SK-N-MC (cell line): ENCODE results near the gene HOXA9.

Experiments used
- DNase-seq: peaks from one replicate; pipeline ENCODE4 v3.0.0-alpha.2; 2011; ENCODE audit warnings: low read depth, low spot score
- H3K27ac ChIP-seq: fragments of 200-600 bp; sonication (generic); 2 replicates; pipeline ENCODE4 v1.5.1; 2016; ENCODE audit warnings: mixed run types
- H3K36me3 ChIP-seq: fragments of 200-600 bp; sonication (generic); 2 replicates; pipeline ENCODE4 v1.6.1; 2017; ENCODE audit warnings: antibody characterized with exemption, low read length, mixed read lengths; ENCODE audit not compliant: insufficient read depth
- H3K4me3 ChIP-seq: fragments of 200-600 bp; sonication (generic); 2 replicates; pipeline ENCODE4 v1.5.1; 2016
- H3K9ac ChIP-seq: fragments of 200-600 bp; sonication (generic); 2 replicates; pipeline ENCODE4 v1.8.0; 2017; ENCODE audit warnings: mixed run types, mixed read lengths; ENCODE audit not compliant: insufficient read length
- H3K9me3 ChIP-seq: fragments of 200-600 bp; sonication (generic); 2 replicates; pipeline ENCODE4 v1.6.1; 2017; ENCODE audit warnings: low read depth, mild to moderate bottlenecking, antibody characterized with exemption, low read length, moderate library complexity, mixed read lengths
- EZH2 ChIP-seq: fragments of 200-600 bp; sonication (generic); IDR thresholded peaks from one replicate; pipeline ENCODE4 v1.6.1; 2017; ENCODE audit warnings: antibody characterized with exemption
- FOXP2 ChIP-seq: optimal IDR thresholded peaks from 2 replicates; pipeline ENCODE3; 2011; ENCODE audit warnings: mild to moderate bottlenecking, moderate library complexity; ENCODE audit not compliant: insufficient read depth; ENCODE audit errors: extremely low read length, control extremely low read depth
- POLR2AphosphoS5 ChIP-seq: IDR thresholded peaks from 2 replicates; pipeline ENCODE4 v1.6.1; 2012; ENCODE audit warnings: mild to moderate bottlenecking, low read depth, low read length, borderline replicate concordance

Gene HOXA9

DNA sequence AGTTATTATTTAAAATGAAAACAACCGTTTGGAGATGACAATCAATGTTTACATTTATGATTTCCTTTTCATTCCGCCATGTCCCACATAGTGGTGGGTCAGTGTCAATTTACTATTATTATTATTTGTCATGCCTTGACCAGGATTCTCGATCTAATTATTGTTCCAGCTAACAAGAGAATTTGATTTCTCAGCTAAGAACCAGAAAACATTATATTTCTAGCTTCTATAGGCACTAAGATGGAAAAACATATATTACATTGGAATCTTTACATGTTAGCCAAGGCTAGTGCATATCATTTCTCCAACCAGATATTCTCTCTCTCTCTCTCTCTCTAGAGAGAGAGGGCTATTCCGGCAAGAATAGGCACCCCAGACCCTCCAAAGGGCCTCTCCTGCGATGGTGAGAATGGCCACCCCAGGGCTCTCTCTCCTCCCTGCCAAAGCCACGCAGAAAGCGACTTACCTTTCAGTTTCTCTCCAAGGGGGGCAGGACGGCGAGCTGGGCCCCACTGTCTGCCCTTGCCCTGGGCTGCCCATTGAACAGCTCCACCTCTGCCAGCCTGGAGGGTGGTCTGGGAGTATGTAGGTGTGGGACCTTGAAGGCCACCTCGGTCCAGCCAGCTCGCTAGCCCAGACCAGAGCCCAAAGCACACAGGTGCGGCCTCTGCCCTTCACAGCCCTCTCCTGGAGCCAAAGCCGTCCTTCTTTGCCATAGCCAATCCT lies 15.3 kb downstream of the HOXA9 start:
- Histone ChIP-seq H3K27ac (no peak overlapping the region), H3K4me3 (no peak overlapping the region), H3K9ac (no peak overlapping the region)

DNA sequence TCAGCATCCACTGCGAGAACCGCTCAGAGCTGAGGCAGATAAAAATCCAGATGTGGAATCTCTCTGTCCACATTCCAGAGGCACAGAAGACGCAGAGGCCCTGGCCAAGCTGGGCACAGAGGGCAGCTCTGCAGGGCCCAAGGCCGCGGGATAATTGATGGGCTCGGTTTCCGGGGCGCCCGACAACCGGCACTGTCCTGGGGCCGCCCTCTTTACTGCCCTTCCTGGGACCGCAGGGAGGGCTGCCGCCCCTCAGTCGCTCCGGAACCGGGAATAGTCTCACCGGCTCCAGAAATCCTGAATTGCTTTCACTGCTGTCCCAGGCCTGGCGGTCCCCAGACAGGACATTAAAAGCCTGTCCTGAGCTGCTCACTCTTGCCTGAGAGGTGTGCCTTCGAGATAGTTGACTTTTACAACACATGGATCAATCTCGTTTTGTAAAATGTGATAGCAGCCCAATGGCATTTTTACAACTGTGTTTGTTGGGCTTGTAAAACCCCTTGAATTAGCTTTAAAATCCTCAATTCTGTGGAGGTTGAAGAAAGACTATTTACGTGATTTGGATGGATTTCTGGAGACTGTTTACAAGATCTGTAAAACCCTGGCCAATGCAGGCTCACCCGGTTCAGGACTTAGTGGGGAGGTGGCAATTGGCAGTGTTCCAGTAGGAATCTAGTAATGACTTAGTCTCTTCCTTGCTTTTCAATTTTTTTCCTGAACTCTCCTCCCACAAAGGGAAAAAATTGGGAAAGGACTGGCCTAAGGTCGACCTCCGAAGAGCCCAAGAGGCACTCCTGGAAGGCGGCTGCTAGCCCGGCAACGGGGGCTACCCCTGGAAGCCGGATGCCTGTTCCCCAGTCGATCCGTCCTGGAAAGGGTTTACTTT lies 16.3 kb downstream of the HOXA9 start:
- Histone ChIP-seq H3K4me3 (no peak overlapping the region), H3K9ac (no peak overlapping the region), H3K27ac (no peak overlapping the region), H3K9me3 (no peaks in the 10 kb centered on the region), H3K36me3 (no peaks in the 10 kb centered on the region)
- no peak for TF ChIP-seq EZH2
- no peak for TF ChIP-seq FOXP2
- TF ChIP-seq POLR2AphosphoS5 = no peak
- no peak for DNase-seq

More for the DNA sequence above, 15.3 kb downstream of the HOXA9 start:
- no peak for DNase-seq
- TF ChIP-seq FOXP2 (no peak), EZH2 (no peak), POLR2AphosphoS5 (no peak)
- no peaks in the 10 kb centered on the region for H3K36me3 ChIP-seq
- no peaks in the 10 kb centered on the region for H3K9me3 ChIP-seq

DNA sequence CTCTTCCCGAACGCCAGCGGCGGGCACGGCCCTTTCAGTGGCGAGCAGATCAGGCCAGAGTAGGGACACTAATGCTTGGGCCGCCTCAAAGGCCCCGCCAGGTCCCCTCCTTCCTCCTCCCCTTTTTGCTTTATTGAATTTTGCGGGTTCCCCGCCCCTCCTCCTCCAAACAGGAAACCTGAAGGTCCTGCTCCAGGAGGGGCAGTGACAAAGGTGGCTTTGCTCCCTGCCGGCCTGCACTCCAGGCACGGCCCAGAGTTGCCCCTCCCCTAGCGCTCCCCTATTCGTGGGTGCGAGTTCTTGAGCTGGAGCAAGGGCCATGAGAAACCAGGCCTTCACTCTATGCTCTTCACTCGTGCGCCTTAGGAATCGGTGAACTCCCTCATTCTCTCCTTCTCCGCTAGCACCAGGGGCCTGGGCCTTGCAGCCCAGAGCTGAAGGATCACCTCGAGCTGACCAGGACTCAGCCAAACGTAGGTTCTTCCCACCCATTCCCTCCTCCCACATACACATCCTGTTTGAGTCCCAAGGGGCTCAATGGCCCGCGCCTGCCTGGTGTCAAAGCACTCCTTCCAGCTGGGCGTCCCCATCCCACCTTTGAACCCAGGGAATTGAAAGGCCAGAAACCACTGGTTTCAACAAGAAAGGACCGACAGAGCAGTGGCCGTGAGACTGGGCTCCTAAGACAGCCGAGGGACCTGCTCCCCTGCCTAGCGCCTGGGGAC lies 17.1 kb downstream of the HOXA9 start:
- TF ChIP-seq POLR2AphosphoS5 (no peak), FOXP2 (no peak), EZH2 (no peak)
- DNase-seq = no peak
- H3K36me3 ChIP-seq = no peaks in the 10 kb centered on the region
- H3K27ac ChIP-seq = no peak overlapping the region
- no peak overlapping the region for H3K9ac ChIP-seq
- H3K4me3 ChIP-seq = 0 out of 2 replicates have a peak overlapping the region, but pooled peaks have one; percentile 48
- no peaks in the 10 kb centered on the region for H3K9me3 ChIP-seq

DNA sequence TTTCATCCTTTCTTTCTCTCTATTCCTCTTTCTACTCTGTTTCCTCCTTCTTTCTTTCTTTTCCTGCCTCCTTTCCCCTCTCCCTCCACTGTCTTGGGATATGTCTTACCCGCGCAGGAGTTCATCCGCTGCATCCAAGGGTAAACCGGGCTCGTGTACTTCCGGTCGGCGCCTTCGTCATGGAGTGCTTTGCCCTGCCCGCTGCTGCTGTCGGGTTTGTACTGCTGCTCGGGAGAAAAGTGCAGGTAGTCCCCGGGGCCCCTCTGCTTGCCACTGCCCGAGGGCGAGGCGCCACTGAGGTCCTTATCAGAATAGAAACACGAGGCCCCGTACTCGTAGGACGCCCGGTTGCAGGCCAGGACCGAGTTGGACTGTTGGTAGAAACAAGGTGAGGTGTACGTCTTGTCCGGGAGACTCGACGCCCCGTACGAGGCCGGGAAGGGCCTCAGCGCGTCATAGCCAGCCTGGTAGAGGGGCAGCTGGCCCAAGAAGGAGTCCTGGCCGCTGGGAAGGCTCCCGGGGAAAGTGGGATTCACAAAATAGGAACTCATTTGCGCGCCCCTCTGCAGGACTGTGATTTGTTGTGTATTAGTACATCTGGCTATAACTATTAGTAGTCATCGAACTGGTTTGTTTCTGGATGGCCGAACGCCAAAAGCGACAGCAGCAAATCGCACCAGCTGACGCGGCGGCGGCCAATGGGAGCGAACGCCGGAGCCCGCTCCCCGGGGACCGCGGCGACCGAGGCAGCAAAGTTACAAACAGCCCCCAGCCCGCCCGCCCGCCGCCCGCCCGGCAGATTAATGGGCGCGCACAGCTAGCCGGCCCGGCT lies 17.9 kb downstream of the HOXA9 start, which contains the start of gene HOXA6:
HOXA6 (minus strand) TSS at position 576 of the 832 bp plus-strand sequence; CDS start at position 551, 25 bp downstream.
- Histone ChIP-seq H3K4me3 (0 out of 2 replicates have a peak within 1 kb of the TSS, but pooled peaks have one; percentile 48), H3K9ac (no peak within 1 kb of the TSS), H3K9me3 (no peaks in the 10 kb centered on the region), H3K27ac (no peak within 1 kb of the TSS), H3K36me3 (no peaks in the 10 kb centered on the region)
- TF ChIP-seq POLR2AphosphoS5 (no peak), EZH2 (no peak), FOXP2 (no peak)
- no peak for DNase-seq

DNA sequence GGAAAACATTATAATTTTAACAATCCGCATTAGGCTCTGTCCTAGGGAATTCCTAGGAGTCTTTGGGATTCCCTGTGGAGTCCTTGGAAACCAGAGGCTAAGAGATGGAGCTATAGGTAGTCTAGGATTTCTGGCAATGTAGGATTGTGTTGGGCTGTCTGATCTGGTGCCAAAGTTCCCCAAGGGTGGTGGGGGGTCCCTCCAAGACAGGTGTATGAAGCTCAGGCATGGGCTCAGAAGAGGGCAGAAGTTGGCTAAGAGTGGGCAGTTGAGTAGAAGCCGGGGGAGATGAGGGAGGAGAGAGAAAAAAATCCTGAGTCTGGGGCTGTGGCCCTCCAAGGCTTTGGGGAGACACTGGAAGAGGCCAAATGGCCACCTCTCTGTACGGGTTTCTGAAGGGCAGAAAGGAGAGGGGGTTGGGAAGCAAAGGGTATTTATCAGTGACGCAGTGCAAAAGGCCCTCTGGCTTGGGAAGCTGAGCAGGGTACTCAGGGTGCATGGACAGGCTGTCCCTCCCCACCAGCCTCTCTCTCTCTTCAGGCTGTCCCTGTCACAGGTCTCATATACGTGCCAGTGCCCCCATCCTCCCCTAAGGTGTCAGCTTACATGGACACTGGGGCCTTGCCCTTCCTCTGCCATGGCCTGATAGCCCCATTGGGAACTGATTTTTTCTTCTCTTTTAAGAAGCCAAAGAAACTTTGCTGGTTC lies 18.7 kb downstream of the HOXA9 start:
- no peak overlapping the region for H3K27ac ChIP-seq
- H3K4me3 ChIP-seq = no peak overlapping the region
- H3K9ac ChIP-seq = no peak overlapping the region
- TF ChIP-seq EZH2 = no peak
- no peak for TF ChIP-seq FOXP2
- TF ChIP-seq POLR2AphosphoS5 = no peak
- DNase-seq = no peak
- no peaks in the 10 kb centered on the region for H3K36me3 ChIP-seq
- no peaks in the 10 kb centered on the region for H3K9me3 ChIP-seq

DNA sequence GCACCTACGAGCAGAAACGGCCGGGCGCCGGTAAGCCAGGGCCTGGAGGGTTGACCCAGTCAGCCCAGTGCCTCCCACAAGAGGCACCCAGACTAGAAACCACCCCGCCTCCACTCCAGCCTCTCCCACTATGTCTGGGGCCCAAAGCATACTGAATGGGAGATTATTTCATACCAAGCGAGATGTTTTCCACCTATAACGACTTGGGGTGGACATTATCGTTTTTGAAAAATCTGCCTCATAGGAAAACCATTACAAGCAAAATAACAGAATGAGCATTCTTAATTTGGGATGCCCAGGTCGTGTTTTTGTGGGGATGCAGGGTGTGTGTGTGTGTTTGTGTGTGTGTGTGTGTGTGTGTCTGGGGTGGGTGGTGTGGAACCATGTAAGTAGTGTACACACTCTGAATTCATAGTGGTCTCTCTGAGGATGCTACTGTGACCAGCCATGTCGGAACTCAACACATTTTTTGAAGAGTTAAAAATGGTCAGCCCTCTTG lies 19.4 kb downstream of the HOXA9 start:
- no peak overlapping the region for H3K9ac ChIP-seq
- no peak for DNase-seq
- no peak overlapping the region for H3K27ac ChIP-seq
- no peaks in the 10 kb centered on the region for H3K36me3 ChIP-seq
- H3K4me3 ChIP-seq = no peak overlapping the region
- H3K9me3 ChIP-seq = no peaks in the 10 kb centered on the region
- TF ChIP-seq POLR2AphosphoS5 = no peak
- TF ChIP-seq EZH2 = no peak
- no peak for TF ChIP-seq FOXP2
